Measurements from ENCODE around the gene APBA1.

DNA sequence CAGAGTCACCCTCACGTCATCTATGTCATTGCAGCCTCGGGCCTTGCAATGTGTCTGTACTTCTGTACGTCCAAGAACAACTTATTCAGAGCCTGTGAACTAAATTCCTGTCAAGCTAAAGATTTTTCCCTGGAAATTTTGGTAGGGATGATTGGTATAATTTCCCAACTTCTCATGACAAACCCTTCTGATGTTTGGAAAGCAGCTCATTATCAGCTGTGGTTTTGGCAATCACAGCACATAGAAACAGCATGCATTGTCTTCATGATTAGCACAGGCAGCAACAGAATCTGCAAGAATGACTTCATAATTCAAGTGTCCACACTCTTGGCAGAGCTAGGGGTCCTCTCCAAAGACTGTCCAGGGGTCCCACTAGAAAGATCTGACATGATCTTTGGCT is 49.5 kb downstream of the APBA1 start:
- no peak for TF ChIP-seq POLR2AphosphoS5 (IDR thresholded peaks at IDR 0.05; ENCODE audit: low read depth, low read length)
- TF ChIP-seq POLR2A (IDR thresholded peaks at IDR 0.05; ENCODE audit: low read depth, low read length) = no peak
- no peak for TF ChIP-seq TAF1 (IDR thresholded peaks at IDR 0.05; ENCODE audit: low read depth, low read length)
- no peak for TF ChIP-seq SPI1 (IDR thresholded peaks at IDR 0.05; ENCODE audit: low read depth, low read length)
- TF ChIP-seq POU2F2 (IDR thresholded peaks at IDR 0.05; ENCODE audit: low read depth, low read length) = no peak
- TF ChIP-seq PAX5 (IDR thresholded peaks at IDR 0.05; ENCODE audit: insufficient read depth, low read length, severe bottlenecking) = no peak
